ENCODE measurements around the gene CERCAM. TPM values are rescaled to one million over a fixed set of nuclear protein-coding genes. Genes with fewer than 3 reads are reported as not detected.
A peak's percentile ranks its signal among the peaks of the same experiment; 100 is the strongest.

Gene CERCAM
- total RNA-seq, 2 experiments from 2014 or later, result 1.4 to 2.2 TPM

GRCh38 chr9:128454991-128455390 lies 34.3 kb downstream of the CERCAM start:
- Mint-ChIP-seq H3K9me3 (no peaks in the 10 kb centered on the region), H3K4me1 (peaks cover 10% of the 10 kb centered on the region), H3K4me3 (peak overlapping the region; percentile 64), H3K27me3 (no peaks in the 10 kb centered on the region), H3K36me3 (peaks cover 3% of the 10 kb centered on the region), H3K27ac (peak overlapping the region; percentile 34)
- DNase-seq, result no peak

GRCh38 chr9:128455849-128456612 lies 35.4 kb downstream of the CERCAM start, which contains the start of gene ODF2:
Gene ODF2 (plus strand): TSS chr9:128456006. CDS start chr9:128456092, 86 bp downstream.
- Mint-ChIP-seq H3K4me1 (peaks cover 10% of the 10 kb centered on the region), H3K27ac (peak within 1 kb of the TSS; percentile 93), H3K36me3 (peaks cover 4% of the 10 kb centered on the region), H3K9me3 (no peaks in the 10 kb centered on the region), H3K4me3 (peak within 1 kb of the TSS; percentile 89), H3K27me3 (no peaks in the 10 kb centered on the region)
- DNase-seq, result peak; percentile 99

- Mint-ChIP-seq H3K36me3 (peaks cover 9% of the 10 kb centered on the region), H3K4me1 (peaks cover 10% of the 10 kb centered on the region), H3K27ac (peak overlapping the region; percentile 93), H3K9me3 (no peaks in the 10 kb centered on the region), H3K4me3 (peak overlapping the region; percentile 89), H3K27me3 (no peaks in the 10 kb centered on the region)
- peak; percentile 75 for DNase-seq
Observed at GRCh38 chr9:128456613-128457061, 36.0 kb downstream of the CERCAM start.

GRCh38 chr9:128457207-128457606 lies 36.5 kb downstream of the CERCAM start:
- Mint-ChIP-seq H3K27me3 (no peaks in the 10 kb centered on the region), H3K4me1 (peaks cover 10% of the 10 kb centered on the region), H3K27ac (peak overlapping the region; percentile 62), H3K36me3 (peaks cover 12% of the 10 kb centered on the region), H3K9me3 (no peaks in the 10 kb centered on the region), H3K4me3 (peak overlapping the region; percentile 89)
- DNase-seq, result no peak

GRCh38 chr9:128459011-128459410 lies 38.4 kb downstream of the CERCAM start:
- no peak overlapping the region for H3K4me3 Mint-ChIP-seq
- peaks cover 22% of the 10 kb centered on the region for H3K36me3 Mint-ChIP-seq
- no peaks in the 10 kb centered on the region for H3K9me3 Mint-ChIP-seq
- no peak for DNase-seq
- peaks cover 10% of the 10 kb centered on the region for H3K4me1 Mint-ChIP-seq
- H3K27me3 Mint-ChIP-seq, result no peaks in the 10 kb centered on the region
- no peak overlapping the region for H3K27ac Mint-ChIP-seq

GRCh38 chr9:128469070-128469469 lies 48.4 kb downstream of the CERCAM start:
- no peaks in the 10 kb centered on the region for H3K9me3 Mint-ChIP-seq
- DNase-seq, result no peak
- peaks cover 7% of the 10 kb centered on the region for H3K4me1 Mint-ChIP-seq
- no peaks in the 10 kb centered on the region for H3K27me3 Mint-ChIP-seq
- H3K4me3 Mint-ChIP-seq, result no peak overlapping the region
- H3K36me3 Mint-ChIP-seq, result peaks cover 19% of the 10 kb centered on the region
- no peak overlapping the region for H3K27ac Mint-ChIP-seq

- no peak for DNase-seq
- H3K36me3 Mint-ChIP-seq, result peaks cover 24% of the 10 kb centered on the region
Observed at GRCh38 chr9:128470560-128470959, 49.9 kb downstream of the CERCAM start.

GRCh38 chr9:128473104-128473503 lies 52.4 kb downstream of the CERCAM start:
- Mint-ChIP-seq H3K9me3 (no peaks in the 10 kb centered on the region), H3K36me3 (peaks cover 28% of the 10 kb centered on the region), H3K27me3 (no peaks in the 10 kb centered on the region), H3K4me3 (no peak overlapping the region), H3K27ac (no peak overlapping the region), H3K4me1 (peaks cover 7% of the 10 kb centered on the region)
- no peak for DNase-seq

More at GRCh38 chr9:128470560-128470959, 49.9 kb downstream of the CERCAM start:
- Mint-ChIP-seq H3K4me1 (peaks cover 7% of the 10 kb centered on the region), H3K9me3 (no peaks in the 10 kb centered on the region), H3K27ac (no peak overlapping the region), H3K4me3 (no peak overlapping the region), H3K27me3 (no peaks in the 10 kb centered on the region)

- H3K27me3 Mint-ChIP-seq, result no peaks in the 10 kb centered on the region
- H3K4me1 Mint-ChIP-seq, result no peaks in the 10 kb centered on the region
- H3K27ac Mint-ChIP-seq, result no peak overlapping the region
- H3K4me3 Mint-ChIP-seq, result no peak overlapping the region
- peaks cover 29% of the 10 kb centered on the region for H3K36me3 Mint-ChIP-seq
- H3K9me3 Mint-ChIP-seq, result no peaks in the 10 kb centered on the region
- no peak for DNase-seq
Observed at GRCh38 chr9:128475867-128476266, 55.2 kb downstream of the CERCAM start.

- no peak for DNase-seq
- Mint-ChIP-seq H3K27ac (no peak overlapping the region), H3K4me1 (no peaks in the 10 kb centered on the region), H3K27me3 (no peaks in the 10 kb centered on the region), H3K36me3 (peaks cover 27% of the 10 kb centered on the region), H3K4me3 (no peak overlapping the region), H3K9me3 (no peaks in the 10 kb centered on the region)
Observed at GRCh38 chr9:128479262-128479661, 58.6 kb downstream of the CERCAM start.

GRCh38 chr9:128481561-128481960 lies 60.9 kb downstream of the CERCAM start:
- Mint-ChIP-seq H3K9me3 (no peaks in the 10 kb centered on the region), H3K27me3 (no peaks in the 10 kb centered on the region), H3K27ac (no peak overlapping the region), H3K4me3 (no peak overlapping the region), H3K36me3 (peaks cover 27% of the 10 kb centered on the region), H3K4me1 (no peaks in the 10 kb centered on the region)
- DNase-seq, result no peak

GRCh38 chr9:128482186-128482585 lies 61.5 kb downstream of the CERCAM start:
- Mint-ChIP-seq H3K27me3 (no peaks in the 10 kb centered on the region), H3K4me3 (no peak overlapping the region), H3K36me3 (peaks cover 30% of the 10 kb centered on the region), H3K4me1 (no peaks in the 10 kb centered on the region), H3K27ac (no peak overlapping the region), H3K9me3 (no peaks in the 10 kb centered on the region)
- no peak for DNase-seq

- Mint-ChIP-seq H3K4me3 (no peak overlapping the region), H3K9me3 (no peaks in the 10 kb centered on the region), H3K27ac (no peak overlapping the region), H3K27me3 (no peaks in the 10 kb centered on the region), H3K4me1 (no peaks in the 10 kb centered on the region), H3K36me3 (peaks cover 34% of the 10 kb centered on the region)
- no peak for DNase-seq
Observed at GRCh38 chr9:128484686-128485413, 64.2 kb downstream of the CERCAM start.

GRCh38 chr9:128485414-128485855 lies 64.8 kb downstream of the CERCAM start:
- Mint-ChIP-seq H3K27ac (no peak overlapping the region), H3K27me3 (no peaks in the 10 kb centered on the region), H3K36me3 (peaks cover 34% of the 10 kb centered on the region), H3K4me1 (no peaks in the 10 kb centered on the region), H3K9me3 (no peaks in the 10 kb centered on the region), H3K4me3 (no peak overlapping the region)
- no peak for DNase-seq

- DNase-seq, result no peak
- Mint-ChIP-seq H3K9me3 (no peaks in the 10 kb centered on the region), H3K27me3 (no peaks in the 10 kb centered on the region), H3K4me3 (no peak overlapping the region), H3K4me1 (no peaks in the 10 kb centered on the region), H3K36me3 (peaks cover 35% of the 10 kb centered on the region), H3K27ac (no peak overlapping the region)
Observed at GRCh38 chr9:128486201-128486600, 65.5 kb downstream of the CERCAM start.
